Peyer's patch (tissue), 4 donors: ENCODE data around the gene ARF3.

Experiments used
- CTCF ChIP-seq, 6 experiments: fragments of 450-650 bp in 4 of 6; fragments of 200-600 bp in 2 of 6; sonication (generic) in 1 of 6; IDR thresholded peaks; one replicate each; pipeline ENCODE4 v1.5.1; 2017 to 2019; ENCODE audit warnings: antibody characterized with exemption in 6 of 6, mild to moderate bottlenecking in 3 of 6, moderate library complexity in 1 of 6
- POLR2A ChIP-seq, 2 donors: fragments of 450-650 bp; IDR thresholded peaks; one replicate each; pipeline ENCODE4 v1.5.1; 2017; ENCODE audit warnings: antibody characterized with exemption in 2 of 2, mild to moderate bottlenecking in 2 of 2, moderate library complexity in 2 of 2

DNA sequence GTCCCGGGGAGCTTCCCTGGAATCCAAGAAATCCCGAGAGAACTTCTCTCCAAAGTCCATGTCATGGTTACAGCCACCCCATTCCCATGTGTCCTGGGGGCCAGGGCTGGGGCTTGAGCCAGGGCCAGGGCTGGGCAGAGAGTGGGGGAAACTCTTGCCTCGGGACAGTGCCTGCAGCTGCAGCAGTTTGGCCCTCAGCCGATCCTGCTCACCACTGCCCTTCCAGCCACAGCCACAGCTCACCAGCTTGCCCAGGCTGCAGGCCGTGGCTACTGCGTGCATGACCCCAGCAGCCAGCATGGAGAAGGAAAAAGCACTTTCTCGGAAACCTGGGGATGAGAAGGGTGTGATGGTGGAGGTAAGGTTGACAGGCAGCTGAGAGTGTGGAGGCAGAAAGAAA is 10.7 kb upstream of the ARF3 start:
- no peak for TF ChIP-seq CTCF (IDR thresholded peaks at IDR 0.05)
- TF ChIP-seq POLR2A (IDR thresholded peaks at IDR 0.05) = no peak
